Measurements from ENCODE around the gene CAPN7.
"Not testable (repeated sequence)": the region's sequence is repeated elsewhere in the genome, so short reads cannot be mapped to it uniquely, and the experiment has no call there.

Gene CAPN7

GRCh38 chr3:15205934-15206661 lies at the start of gene CAPN7:
Gene CAPN7 (plus strand): TSS chr3:15206246. CDS start chr3:15206496, 250 bp downstream.
- in situ Hi-C loops (cut with MboI; ENCODE audit: low sequenced_read_pairs), result no loop called here

DNA sequence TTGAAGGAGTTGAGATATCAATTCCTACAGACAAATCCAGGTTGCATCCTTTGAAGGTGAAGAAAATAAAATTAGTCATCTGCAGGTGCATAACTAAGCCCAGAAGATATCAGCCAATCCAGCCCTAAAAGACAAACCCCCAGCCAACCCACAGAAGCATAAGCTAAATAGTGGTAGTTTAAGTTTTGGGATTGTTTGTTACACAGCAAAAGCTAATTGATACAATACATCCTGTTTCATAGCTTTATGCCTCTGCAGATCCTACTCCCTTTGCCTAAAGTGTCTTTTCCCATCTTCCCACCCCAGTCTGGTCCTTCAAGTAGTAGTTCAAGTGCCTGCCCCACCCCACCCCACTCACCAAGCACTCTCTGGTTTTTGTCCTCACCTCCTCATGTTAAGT lies 48.6 kb upstream of the CAPN7 start:
- in situ Hi-C loops (cut with MboI; ENCODE audit: low sequenced_read_pairs), result no loop called here

- in situ Hi-C loops (cut with MboI; ENCODE audit: low sequenced_read_pairs), result no loop called here
Observed at GRCh38 chr3:15159501-15160136, 46.4 kb upstream of the CAPN7 start.

DNA sequence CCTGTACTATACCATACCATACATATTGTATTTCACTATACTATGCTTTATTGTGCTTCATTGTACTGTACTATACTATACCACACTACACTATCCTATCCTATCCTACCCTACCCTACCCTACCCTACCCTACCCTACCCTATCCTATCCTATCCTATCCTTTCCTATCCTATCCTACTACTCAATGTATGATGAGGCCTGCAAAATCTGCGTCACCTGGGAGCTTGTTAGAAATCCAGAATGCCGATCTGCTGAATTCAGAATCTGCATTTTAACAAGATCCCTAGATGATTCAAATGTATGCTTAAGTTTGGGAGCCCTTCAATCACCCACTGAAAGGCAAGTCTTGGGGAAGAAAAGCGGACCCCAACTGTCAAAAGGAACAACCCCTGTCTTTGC lies 45.4 kb upstream of the CAPN7 start:
- in situ Hi-C loops (cut with MboI; ENCODE audit: low sequenced_read_pairs), result no loop called here

GRCh38 chr3:15161133-15161532 lies 44.9 kb upstream of the CAPN7 start:
- in situ Hi-C loops (cut with MboI; ENCODE audit: low sequenced_read_pairs), result no loop called here

DNA sequence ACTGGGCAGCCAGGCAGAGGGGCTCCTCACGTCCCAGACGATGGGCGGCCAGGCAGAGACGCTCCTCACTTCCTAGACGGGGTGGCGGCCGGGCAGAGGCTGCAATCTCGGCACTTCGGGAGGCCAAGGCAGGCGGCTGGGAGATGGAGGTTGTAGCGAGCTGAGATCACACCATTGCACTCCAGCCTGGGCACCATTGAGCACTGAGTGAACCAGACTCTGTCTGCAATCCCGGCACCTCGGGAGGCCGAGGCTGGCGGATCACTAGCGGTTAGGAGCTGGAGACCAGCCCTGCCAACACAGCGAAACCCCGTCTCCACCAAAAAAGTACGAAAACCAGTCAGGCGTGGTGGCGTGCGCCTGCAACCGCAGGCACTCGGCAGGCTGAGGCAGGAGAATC lies 42.4 kb upstream of the CAPN7 start:
- in situ Hi-C loops (cut with MboI; ENCODE audit: low sequenced_read_pairs), result not testable (repeated sequence)

GRCh38 chr3:15164340-15164739 lies 41.7 kb upstream of the CAPN7 start:
- in situ Hi-C loops (cut with MboI; ENCODE audit: low sequenced_read_pairs), result no loop called here

DNA sequence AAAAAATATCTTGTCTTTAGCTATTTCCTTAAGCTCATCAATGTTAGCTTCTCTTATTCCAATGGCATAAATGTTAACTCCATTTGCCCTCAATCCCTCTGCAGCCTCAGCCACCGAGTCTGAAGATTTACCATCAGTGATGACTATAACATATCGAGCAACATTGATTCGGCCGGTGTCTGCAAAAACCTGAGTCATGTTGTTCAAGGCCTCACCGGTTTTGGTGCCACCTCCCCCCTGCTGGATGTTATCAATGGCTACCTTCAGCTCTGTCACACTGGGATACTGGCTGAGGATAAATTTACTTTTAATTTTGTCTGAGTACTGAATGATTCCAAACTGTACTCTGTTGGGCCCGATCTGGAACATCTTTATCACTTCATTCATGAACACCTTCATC lies 41.0 kb upstream of the CAPN7 start:
- in situ Hi-C loops (cut with MboI; ENCODE audit: low sequenced_read_pairs), result no loop called here

DNA sequence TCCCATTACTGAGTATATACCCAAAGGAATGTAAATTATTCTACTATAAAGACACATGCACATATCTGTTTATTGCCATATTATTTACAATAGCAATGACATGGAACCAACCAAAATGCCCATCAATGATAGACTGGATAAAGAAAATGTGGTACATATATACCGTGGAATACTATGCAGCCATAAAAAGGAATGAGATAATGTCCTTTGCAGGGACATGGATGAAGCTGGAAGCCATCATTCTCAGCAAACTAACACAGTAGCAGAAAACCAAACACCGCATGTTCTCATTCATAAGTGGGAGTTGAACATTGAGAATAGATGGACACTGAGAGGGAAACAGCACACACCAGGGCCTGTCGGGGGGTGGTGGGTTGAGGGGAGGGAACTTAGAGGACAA lies 39.7 kb upstream of the CAPN7 start:
- in situ Hi-C loops (cut with MboI; ENCODE audit: low sequenced_read_pairs), result not testable (repeated sequence)

DNA sequence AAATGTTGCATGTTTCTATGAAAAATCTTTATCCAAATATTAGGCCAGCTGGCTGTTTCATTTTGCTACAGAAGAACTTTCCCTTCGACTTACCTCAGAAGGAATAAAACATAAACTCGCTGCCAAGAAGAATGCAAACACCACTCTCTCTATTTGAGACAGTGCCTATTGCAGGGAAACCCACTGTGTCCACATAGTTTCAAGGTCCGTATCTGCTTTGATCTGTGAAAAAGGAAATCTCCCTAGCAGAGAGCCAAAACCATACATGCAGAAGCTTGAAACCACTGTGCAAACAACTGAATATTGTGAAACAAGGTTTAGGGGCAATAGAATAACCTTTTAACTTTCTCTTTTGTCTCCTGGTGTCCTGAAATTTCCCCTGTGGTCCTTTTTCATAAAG lies 35.0 kb upstream of the CAPN7 start:
- in situ Hi-C loops (cut with MboI; ENCODE audit: low sequenced_read_pairs), result no loop called here

DNA sequence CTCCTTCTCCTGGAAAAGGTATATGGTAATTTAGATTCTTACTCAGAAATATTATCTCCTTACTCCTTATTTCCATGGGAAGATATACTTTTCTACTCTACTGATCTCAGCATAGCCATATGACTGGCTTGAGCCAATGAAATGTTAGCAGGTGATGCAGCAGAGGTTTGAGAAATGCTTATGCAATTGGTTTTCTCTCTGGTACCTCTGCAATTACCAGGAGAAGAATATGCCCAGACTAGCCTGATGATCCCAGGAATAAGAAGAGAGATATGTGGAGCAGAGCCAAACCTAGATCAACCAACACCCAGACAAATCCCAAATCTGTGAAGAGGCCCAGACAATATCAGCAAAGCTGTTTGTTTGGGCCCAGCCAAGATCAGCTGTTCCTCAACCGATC lies 33.2 kb upstream of the CAPN7 start:
- in situ Hi-C loops (cut with MboI; ENCODE audit: low sequenced_read_pairs), result no loop called here

- in situ Hi-C loops (cut with MboI; ENCODE audit: low sequenced_read_pairs), result no loop called here
Observed at GRCh38 chr3:15174953-15175352, 31.1 kb upstream of the CAPN7 start.

DNA sequence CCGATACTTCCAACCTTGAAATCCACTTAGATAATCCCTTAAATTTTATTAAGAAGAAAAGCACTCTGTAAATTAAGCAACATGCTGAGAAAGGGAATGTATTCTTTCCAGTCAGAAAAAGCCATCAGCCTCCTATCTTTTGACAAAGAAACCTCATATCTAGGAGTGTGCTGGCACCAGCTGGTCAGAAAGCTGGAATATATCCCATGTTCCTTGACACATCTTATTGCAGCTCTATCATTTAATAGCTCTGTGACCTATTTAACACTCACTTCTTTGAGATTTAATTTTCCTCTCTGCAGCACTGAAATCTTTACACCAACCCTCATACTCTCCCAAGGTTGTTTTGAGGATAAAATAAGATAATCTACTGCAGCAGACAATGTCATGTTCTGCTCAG lies 30.4 kb upstream of the CAPN7 start:
- in situ Hi-C loops (cut with MboI; ENCODE audit: low sequenced_read_pairs), result no loop called here

DNA sequence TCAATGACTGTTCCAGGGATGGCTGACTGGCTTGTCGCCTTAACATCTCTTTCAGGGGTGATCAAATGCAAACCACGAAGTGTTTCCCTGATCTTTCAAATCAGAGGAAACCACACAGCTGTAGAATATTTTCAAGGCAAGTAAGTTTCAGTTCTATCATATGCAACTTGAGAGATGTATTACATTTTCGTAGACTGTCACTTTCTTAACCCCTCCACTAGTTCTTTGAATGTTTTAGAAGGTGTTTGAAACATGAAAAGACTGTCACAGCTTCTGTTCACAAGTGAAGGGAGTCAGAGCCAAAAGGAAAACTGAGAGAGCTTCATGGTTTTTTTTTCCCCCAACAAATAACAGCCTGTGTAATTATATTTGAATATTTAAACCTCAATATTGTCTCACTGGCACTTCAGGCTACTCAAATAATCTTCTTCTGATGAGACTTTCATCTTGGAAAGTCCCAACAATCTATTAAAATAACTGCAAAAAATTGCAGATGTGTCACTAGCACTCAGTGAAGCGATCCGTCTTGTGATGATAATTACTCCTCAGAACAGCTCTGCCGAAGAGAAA lies 25.9 kb upstream of the CAPN7 start:
- in situ Hi-C loops (cut with MboI; ENCODE audit: low sequenced_read_pairs), result no loop called here

DNA sequence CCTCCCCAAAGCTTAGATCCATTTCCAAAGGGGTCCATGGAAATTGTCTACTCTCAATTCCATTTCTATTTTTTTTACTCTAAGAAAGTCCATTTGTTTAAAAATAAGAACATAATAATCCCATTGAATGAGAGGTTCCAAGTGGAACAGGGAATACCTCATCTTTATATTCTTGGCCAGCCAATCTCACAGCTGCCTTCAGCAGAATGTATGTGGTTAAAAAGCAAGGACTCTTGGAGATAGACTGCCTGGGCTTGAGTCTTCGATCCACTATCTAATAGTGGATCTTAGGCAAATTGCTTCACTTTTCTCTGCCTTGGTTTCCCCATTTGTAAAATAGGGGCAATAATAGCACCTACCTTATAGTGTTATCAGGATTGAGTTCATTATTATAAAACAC lies 24.5 kb upstream of the CAPN7 start:
- in situ Hi-C loops (cut with MboI; ENCODE audit: low sequenced_read_pairs), result no loop called here

DNA sequence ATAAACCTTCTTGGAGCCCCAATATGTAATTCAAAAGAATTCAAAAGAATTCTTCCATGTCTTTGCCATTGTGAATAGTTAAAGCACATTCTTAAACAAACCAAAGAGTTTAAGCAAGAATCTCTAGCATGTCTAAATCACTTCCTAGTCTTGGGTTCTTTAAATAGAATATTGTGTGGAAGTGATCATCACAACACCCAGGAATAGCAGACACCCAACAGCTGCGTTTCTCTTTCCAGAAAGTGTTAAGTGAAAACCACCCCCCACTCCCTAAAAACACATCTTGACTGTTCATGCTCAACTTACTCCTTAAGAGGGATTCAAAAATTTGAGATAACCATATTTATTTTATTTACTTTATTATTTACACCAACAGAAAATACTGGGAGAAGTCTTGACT lies 24.1 kb upstream of the CAPN7 start:
- in situ Hi-C loops (cut with MboI; ENCODE audit: low sequenced_read_pairs), result no loop called here

DNA sequence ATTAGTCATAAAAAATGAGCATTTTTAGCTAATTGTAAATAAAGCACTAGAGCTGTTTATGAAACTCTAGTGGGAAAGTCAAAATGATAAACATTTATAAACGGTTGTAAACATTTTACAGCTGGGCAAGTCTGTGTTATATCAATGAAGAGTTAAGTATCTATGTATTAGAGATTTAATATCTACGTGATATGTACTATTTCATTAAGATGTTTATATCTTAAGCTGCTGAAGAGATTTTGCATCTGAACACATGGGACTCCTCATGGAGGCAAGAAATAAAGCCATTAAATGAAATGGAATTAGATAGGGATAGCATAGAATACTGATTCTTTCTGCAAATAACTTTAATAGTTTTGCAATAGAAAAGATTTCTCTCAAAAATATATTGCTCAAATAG lies 23.0 kb upstream of the CAPN7 start:
- in situ Hi-C loops (cut with MboI; ENCODE audit: low sequenced_read_pairs), result no loop called here

- in situ Hi-C loops (cut with MboI; ENCODE audit: low sequenced_read_pairs), result no loop called here
Observed at GRCh38 chr3:15185404-15185803, 20.6 kb upstream of the CAPN7 start.

DNA sequence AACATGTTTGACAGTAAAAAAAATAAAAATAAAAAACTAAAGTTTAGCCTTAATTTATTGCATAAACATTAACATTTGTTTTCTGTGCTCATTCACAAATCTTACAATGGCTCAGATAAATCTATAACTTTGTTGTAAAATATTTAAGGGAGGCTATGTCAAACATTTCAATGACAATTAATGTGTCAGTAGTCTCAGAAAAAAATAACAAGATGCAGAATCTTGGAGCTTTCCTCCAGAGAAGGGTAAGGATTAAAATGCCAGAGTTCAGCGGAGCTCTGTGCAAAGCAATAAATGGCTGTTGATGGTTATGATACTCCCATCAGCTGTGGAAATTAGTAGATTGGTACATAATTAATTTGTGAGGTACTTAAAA lies 20.0 kb upstream of the CAPN7 start:
- in situ Hi-C loops (cut with MboI; ENCODE audit: low sequenced_read_pairs), result no loop called here

GRCh38 chr3:15186477-15187164 lies 19.4 kb upstream of the CAPN7 start:
- in situ Hi-C loops (cut with MboI; ENCODE audit: low sequenced_read_pairs), result not testable (repeated sequence)

- in situ Hi-C loops (cut with MboI; ENCODE audit: low sequenced_read_pairs), result no loop called here
Observed at GRCh38 chr3:15197340-15198029, 8.6 kb upstream of the CAPN7 start.

All from hTERT RPE-1 (cell line).